Nephron progenitor cell (in vitro differentiated cells): ENCODE measurements around the gene EIF4E1B.
A peak's percentile ranks its signal among the peaks of the same experiment; 100 is the strongest.

Source experiments
- DNase-seq: peaks from one replicate; pipeline ENCODE4 v3.0.0; 2021
- H3K27ac Mint-ChIP-seq: 2 replicates; pipeline ENCODE4 v1.8.0; 2021; ENCODE audit warnings: mild to moderate bottlenecking, moderate library complexity, mixed read lengths
- H3K27me3 Mint-ChIP-seq: 2 replicates; pipeline ENCODE4 v1.8.0; 2021; ENCODE audit warnings: mild to moderate bottlenecking, low read depth, mixed read lengths; ENCODE audit not compliant: poor library complexity
- H3K36me3 Mint-ChIP-seq: 2 replicates; pipeline ENCODE4 v1.8.0; 2021; ENCODE audit warnings: low read depth, mixed read lengths
- H3K4me1 Mint-ChIP-seq: 2 replicates; pipeline ENCODE4 v1.8.0; 2021; ENCODE audit warnings: mixed read lengths
- H3K4me3 Mint-ChIP-seq: 2 replicates; pipeline ENCODE4 v1.8.0; 2021; ENCODE audit warnings: mild to moderate bottlenecking, moderate library complexity, mixed read lengths
- H3K9me3 Mint-ChIP-seq: 2 replicates; pipeline ENCODE4 v1.8.0; 2021; ENCODE audit warnings: mild to moderate bottlenecking, moderate library complexity, mixed read lengths
- CTCF ChIP-seq: fragments of 200-600 bp; sonication (generic); IDR thresholded peaks from 2 replicates; pipeline ENCODE4 v1.5.0; 2021; ENCODE audit warnings: antibody characterized with exemption

Gene EIF4E1B

GRCh38 chr5:176619569-176620332 lies 10.7 kb upstream of the EIF4E1B start:
- TF ChIP-seq CTCF = no peak
- no peaks in the 10 kb centered on the region for H3K36me3 Mint-ChIP-seq
- DNase-seq = no peak
- H3K9me3 Mint-ChIP-seq = no peaks in the 10 kb centered on the region
- no peak overlapping the region for H3K27ac Mint-ChIP-seq
- H3K4me3 Mint-ChIP-seq = peak overlapping the region; percentile 63
- H3K27me3 Mint-ChIP-seq = peaks cover 97% of the 10 kb centered on the region
- H3K4me1 Mint-ChIP-seq = peaks cover 6% of the 10 kb centered on the region

DNA sequence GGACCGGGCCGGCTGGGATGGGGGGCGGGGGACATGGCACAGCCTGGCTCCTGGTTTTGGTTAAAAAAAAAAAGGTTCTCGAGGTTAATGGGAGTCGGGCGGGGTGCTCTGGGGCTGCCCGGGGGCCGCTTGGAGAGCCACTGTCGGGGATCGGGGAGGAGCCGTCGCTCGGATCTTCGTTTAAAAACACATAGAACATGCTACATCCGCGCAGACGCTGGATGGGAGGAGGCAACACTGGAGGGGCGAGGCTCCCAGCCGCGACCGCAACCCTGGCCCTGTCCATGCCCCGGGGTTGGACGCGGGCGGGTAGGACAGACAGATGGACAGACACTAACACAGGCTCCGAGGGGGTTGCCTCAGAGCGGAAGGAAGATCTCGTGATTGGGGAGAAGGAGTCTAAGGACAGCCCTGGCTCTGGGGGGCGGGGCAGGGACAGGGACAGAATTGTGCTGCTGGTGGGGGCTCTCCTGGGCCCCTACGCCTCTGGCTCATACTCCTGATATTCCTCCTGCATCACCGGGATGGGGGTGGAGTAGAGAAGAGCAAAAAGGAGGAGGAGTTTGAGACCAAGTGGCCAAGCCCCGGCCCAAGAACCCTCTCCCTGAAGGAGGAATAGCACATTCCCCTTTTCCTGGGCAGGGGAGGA lies 10.0 kb upstream of the EIF4E1B start:
- no peaks in the 10 kb centered on the region for H3K9me3 Mint-ChIP-seq
- TF ChIP-seq CTCF = no peak
- DNase-seq = no peak
- H3K27me3 Mint-ChIP-seq = peaks cover 96% of the 10 kb centered on the region
- H3K4me1 Mint-ChIP-seq = peaks cover 6% of the 10 kb centered on the region
- no peaks in the 10 kb centered on the region for H3K36me3 Mint-ChIP-seq
- H3K4me3 Mint-ChIP-seq = peak overlapping the region; percentile 63
- no peak overlapping the region for H3K27ac Mint-ChIP-seq

DNA sequence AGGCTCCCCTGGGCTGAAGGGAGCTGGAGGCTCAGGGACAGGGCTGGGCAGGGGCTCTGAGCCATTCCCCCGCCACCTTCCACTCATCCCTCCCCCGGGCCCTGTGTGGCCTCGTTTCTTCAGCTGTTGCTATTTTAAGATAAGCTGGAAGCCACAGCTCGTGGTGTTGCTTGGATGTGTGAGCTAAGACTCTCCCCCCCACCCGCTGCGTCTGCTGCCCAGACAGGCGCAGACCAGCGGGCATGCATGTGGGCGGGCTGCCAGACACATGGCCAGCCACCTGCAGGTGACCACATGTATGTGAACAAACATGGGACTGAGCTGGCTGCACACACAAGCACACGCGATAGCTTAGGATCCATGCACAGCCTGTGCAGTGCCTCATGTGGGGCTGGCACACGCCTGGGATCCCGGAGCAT lies 8.8 kb upstream of the EIF4E1B start:
- no peak for TF ChIP-seq CTCF
- DNase-seq = no peak
- Mint-ChIP-seq H3K27ac (no peak overlapping the region), H3K9me3 (no peaks in the 10 kb centered on the region), H3K4me3 (no peak overlapping the region), H3K4me1 (peaks cover 10% of the 10 kb centered on the region), H3K27me3 (peaks cover 96% of the 10 kb centered on the region), H3K36me3 (no peaks in the 10 kb centered on the region)

DNA sequence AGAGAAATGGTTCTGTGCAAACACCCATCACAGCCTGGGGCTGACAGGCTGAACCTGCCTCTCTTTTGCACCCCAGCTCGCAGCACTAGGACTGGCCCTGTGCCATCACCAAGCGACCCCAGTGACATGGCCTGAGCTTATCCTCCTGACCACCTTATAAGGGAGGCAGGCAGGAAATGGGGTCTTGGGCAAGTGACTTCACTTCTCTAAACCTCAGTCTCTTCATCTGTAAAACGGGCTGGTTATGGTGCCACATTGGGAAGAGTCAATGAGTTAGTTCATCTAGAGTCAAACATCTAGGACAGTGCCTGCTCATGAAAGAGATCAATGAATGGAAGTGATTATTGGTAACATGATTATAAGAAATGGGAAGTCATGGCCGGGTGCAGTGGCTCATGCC lies 6.3 kb upstream of the EIF4E1B start:
- Mint-ChIP-seq H3K27me3 (peaks cover 93% of the 10 kb centered on the region), H3K27ac (no peak overlapping the region), H3K9me3 (no peaks in the 10 kb centered on the region), H3K4me3 (no peak overlapping the region), H3K36me3 (no peaks in the 10 kb centered on the region), H3K4me1 (peaks cover 16% of the 10 kb centered on the region)
- no peak for TF ChIP-seq CTCF
- no peak for DNase-seq

GRCh38 chr5:176624938-176625337 lies 5.5 kb upstream of the EIF4E1B start:
- TF ChIP-seq CTCF = no peak

More at GRCh38 chr5:176624938-176625337, 5.5 kb upstream of the EIF4E1B start:
- no peak for DNase-seq
- peaks cover 93% of the 10 kb centered on the region for H3K27me3 Mint-ChIP-seq
- H3K36me3 Mint-ChIP-seq = no peaks in the 10 kb centered on the region
- H3K4me3 Mint-ChIP-seq = no peak overlapping the region
- no peaks in the 10 kb centered on the region for H3K9me3 Mint-ChIP-seq
- no peak overlapping the region for H3K27ac Mint-ChIP-seq
- H3K4me1 Mint-ChIP-seq = peaks cover 16% of the 10 kb centered on the region
